Neural crest cell (in vitro differentiated cells): ENCODE results near the gene ADIG. TPM values are rescaled to one million over a fixed set of nuclear protein-coding genes. Genes with fewer than 3 reads are reported as not detected.

Source experiments
- DNase-seq: peaks from one replicate; pipeline ENCODE4 v3.0.0; 2021; ENCODE audit warnings: low read depth, mixed read lengths, low spot score
- H3K27ac Mint-ChIP-seq: one replicate; pipeline ENCODE4 v1.8.0; 2021; ENCODE audit warnings: mild to moderate bottlenecking, mixed read lengths; ENCODE audit not compliant: unreplicated experiment
- H3K27me3 Mint-ChIP-seq: 2 replicates; pipeline ENCODE4 v1.8.0; 2021; ENCODE audit warnings: low read depth, mild to moderate bottlenecking, mixed read lengths
- H3K36me3 Mint-ChIP-seq: 2 replicates; pipeline ENCODE4 v1.8.0; 2021; ENCODE audit warnings: low read depth, mild to moderate bottlenecking, mixed read lengths
- H3K4me1 Mint-ChIP-seq: 2 replicates; pipeline ENCODE4 v1.8.0; 2021; ENCODE audit warnings: mixed read lengths
- H3K4me3 Mint-ChIP-seq: one replicate; pipeline ENCODE4 v1.8.0; 2021; ENCODE audit warnings: mild to moderate bottlenecking, mixed read lengths
- H3K9me3 Mint-ChIP-seq: 2 replicates; pipeline ENCODE4 v1.8.0; 2021; ENCODE audit warnings: mixed read lengths
- total RNA-seq: library from RNA; stranded (reverse); gene quantifications from 2 replicates; pipeline ENCODE4 v1.2.1, GENCODE V29; 2021
- TF ChIP-seq, protein P1 (sequence below): fragments of 200-600 bp; sonication (generic); conservative IDR thresholded peaks from 2 replicates; pipeline ENCODE4 v1.5.0; 2021; ENCODE audit warnings: antibody characterized with exemption, mild to moderate bottlenecking

The ADIG gene
- total RNA-seq, 1 donor from 2014 or later = not detected

DNA sequence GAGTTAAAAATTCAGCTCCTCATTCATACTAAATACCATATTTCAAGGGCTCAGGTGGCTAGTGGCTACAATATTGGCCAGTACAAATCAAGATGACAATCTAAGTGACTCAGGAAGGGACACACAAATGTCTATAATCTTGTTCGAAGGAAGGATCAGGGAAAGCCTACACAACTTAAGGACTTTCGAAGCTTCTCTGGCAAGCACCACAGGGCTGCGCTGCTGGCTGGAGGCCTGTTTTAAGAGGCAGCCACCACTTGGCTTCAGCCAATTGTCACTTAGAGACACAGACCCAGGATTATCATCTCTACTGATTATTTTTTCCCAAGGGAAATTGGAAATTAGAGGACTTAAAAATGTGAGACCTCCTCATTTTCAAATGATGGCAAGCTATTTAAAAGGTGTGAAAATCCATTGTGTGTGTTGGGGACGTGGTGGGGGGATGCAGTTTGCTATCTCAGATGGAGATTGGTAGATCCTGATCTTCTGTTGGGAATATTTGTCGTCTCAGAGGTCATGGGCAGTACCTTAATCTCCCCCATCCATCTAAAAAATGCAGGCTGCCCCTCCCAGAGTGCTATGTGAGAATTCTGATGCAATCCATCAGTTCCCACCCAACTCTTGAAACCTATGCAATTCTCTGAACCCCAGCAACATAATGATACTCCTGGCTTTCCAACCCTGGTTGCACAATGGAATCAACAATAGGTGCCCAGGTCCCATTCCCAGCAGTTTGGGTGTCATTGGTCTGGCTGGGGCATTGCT, 31.9 kb downstream of the ADIG start:
- TF ChIP-seq, protein P1, sequence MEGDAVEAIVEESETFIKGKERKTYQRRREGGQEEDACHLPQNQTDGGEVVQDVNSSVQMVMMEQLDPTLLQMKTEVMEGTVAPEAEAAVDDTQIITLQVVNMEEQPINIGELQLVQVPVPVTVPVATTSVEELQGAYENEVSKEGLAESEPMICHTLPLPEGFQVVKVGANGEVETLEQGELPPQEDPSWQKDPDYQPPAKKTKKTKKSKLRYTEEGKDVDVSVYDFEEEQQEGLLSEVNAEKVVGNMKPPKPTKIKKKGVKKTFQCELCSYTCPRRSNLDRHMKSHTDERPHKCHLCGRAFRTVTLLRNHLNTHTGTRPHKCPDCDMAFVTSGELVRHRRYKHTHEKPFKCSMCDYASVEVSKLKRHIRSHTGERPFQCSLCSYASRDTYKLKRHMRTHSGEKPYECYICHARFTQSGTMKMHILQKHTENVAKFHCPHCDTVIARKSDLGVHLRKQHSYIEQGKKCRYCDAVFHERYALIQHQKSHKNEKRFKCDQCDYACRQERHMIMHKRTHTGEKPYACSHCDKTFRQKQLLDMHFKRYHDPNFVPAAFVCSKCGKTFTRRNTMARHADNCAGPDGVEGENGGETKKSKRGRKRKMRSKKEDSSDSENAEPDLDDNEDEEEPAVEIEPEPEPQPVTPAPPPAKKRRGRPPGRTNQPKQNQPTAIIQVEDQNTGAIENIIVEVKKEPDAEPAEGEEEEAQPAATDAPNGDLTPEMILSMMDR = no peak
- Mint-ChIP-seq H3K27ac (no peak overlapping the region), H3K9me3 (no peaks in the 10 kb centered on the region), H3K4me3 (no peak overlapping the region), H3K4me1 (peaks cover 5% of the 10 kb centered on the region), H3K36me3 (no peaks in the 10 kb centered on the region), H3K27me3 (peaks cover 26% of the 10 kb centered on the region)
- DNase-seq = no peak

DNA sequence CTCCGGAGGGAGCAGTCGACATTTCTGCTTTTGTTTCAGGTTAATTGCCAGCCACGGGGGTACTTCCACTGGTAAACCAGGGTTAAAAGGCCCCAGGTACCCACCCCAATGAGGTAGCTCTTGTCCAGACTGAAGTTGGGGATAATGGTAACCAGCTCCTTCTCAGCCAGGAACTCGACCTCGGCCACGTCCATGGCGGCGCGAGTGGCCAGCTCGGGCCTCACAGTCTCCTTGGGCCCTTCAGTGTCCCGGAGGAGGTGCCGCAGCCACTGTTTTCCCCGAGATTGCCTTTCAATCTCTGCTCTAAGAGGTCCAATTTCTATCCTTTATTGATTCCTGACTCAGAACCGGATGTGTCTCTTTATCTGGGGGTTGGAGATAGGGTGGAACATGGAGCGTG, 34.3 kb downstream of the ADIG start:
- no peak for DNase-seq
- no peaks in the 10 kb centered on the region for H3K36me3 Mint-ChIP-seq
- H3K4me3 Mint-ChIP-seq = no peak overlapping the region
- TF ChIP-seq, protein P1 = no peak
- H3K27me3 Mint-ChIP-seq = peaks cover 35% of the 10 kb centered on the region
- no peaks in the 10 kb centered on the region for H3K4me1 Mint-ChIP-seq
- H3K9me3 Mint-ChIP-seq = no peaks in the 10 kb centered on the region
- H3K27ac Mint-ChIP-seq = no peak overlapping the region

DNA sequence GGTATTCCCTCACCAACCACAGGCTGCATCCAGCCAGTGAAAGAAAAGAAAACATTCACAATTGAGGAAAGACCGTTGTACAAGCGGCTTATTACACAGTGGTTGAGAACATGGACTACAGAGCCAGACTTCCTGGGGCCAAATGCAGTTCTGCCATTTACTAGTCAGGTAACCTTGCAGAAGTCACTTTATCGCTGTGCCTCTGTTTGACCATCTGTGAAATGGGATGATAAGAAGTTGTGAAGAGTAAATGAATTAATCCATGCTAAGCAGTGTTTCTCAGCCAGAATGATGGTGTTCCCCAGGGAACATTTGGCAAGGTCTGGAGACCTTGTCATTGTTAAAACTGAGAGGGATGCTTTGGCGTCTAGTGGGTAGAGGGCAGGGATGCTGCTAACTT, 35.5 kb downstream of the ADIG start:
- no peaks in the 10 kb centered on the region for H3K4me1 Mint-ChIP-seq
- H3K27ac Mint-ChIP-seq = no peak overlapping the region
- peaks cover 38% of the 10 kb centered on the region for H3K27me3 Mint-ChIP-seq
- TF ChIP-seq, protein P1 = no peak
- H3K9me3 Mint-ChIP-seq = no peaks in the 10 kb centered on the region
- no peak overlapping the region for H3K4me3 Mint-ChIP-seq
- no peaks in the 10 kb centered on the region for H3K36me3 Mint-ChIP-seq
- no peak for DNase-seq

DNA sequence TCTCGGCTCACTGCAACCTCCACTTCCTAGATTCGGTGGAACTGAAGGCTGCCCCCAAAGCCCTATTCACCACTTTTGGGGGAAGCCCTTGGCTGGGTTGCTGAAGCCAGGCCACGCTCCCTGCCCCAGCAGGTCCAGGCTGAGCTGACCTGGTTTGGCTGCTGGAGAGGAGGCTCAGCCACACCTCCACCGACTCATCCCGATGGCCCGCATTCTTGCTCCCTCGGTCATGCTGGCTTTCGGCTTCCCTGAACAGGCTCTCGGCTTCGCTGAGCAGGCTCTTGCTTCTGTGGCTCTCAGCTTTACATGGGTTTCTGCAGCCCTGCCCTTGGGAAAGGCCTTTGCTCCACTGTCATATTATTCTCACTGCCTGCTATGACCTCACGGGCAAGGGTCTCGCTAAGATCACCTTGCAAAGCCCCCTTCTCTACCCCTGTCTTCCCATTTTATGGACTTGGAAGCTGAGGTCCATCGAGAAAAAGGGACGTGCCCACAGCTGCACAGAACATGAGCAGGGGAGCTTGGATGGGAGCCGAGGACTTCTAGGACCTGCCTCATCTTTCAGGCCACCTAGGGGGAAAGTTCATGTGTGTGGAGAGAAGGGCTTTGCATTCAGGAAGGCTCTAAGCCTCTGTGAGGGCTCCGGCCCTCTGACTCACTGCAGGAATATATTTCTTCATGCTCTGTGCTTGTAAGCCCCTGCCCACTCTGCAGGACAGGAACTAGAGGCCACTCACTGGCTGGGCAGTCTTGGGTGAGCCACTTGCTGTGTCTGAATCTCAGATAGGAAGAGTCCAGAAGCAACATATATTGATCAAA, 36.2 kb downstream of the ADIG start:
- Mint-ChIP-seq H3K36me3 (no peaks in the 10 kb centered on the region), H3K4me3 (no peak overlapping the region), H3K9me3 (no peaks in the 10 kb centered on the region), H3K27ac (no peak overlapping the region), H3K4me1 (no peaks in the 10 kb centered on the region), H3K27me3 (peaks cover 39% of the 10 kb centered on the region)
- TF ChIP-seq, protein P1 = no peak
- no peak for DNase-seq

DNA sequence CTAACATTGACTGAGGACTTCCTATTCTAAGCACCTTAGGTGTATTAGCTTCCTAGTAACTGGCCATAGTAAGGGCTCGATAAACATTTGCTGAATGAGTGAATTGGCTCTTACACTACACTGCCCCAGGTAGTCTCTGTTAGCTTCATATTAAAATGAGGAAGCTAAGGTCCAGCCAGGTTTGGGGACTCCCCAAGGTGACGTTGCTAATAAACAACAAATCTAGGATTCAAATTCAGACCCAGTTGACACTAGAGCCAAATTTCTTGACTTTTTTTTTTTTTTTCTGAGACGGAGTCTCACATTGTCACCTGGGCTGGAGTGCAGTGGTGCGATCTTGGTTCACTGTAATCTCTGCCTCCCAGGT, 36.8 kb downstream of the ADIG start:
- DNase-seq = no peak
- TF ChIP-seq, protein P1 = no peak
- Mint-ChIP-seq H3K36me3 (no peaks in the 10 kb centered on the region), H3K27me3 (peaks cover 40% of the 10 kb centered on the region), H3K4me1 (no peaks in the 10 kb centered on the region), H3K4me3 (no peak overlapping the region), H3K9me3 (no peaks in the 10 kb centered on the region), H3K27ac (no peak overlapping the region)
